Peyer's patch (tissue), 4 donors: ENCODE data around the gene LRRK2. TPM values are rescaled to one million over a fixed set of nuclear protein-coding genes. Genes with fewer than 3 reads are reported as not detected.

Experiments used
- DNase-seq, 3 donors: peaks; one replicate each; pipeline ENCODE4 v3.0.0-alpha.2; 2017 to 2019
- H3K27ac ChIP-seq, 4 donors: fragments of 200-600 bp; sonication (generic); one replicate each; pipeline ENCODE4 v1.5.1; 2016 to 2019
- H3K27me3 ChIP-seq, 2 donors: fragments of 200-600 bp; sonication (generic); one replicate each; pipeline ENCODE4 v1.5.1; 2019
- H3K36me3 ChIP-seq, 3 donors: fragments of 200-600 bp; sonication (generic); one replicate each; pipeline ENCODE4 v1.5.1; 2016 to 2019
- H3K4me1 ChIP-seq, 4 donors: fragments of 200-600 bp; sonication (generic); one replicate each; pipeline ENCODE4 v1.5.1; 2016 to 2019
- H3K4me3 ChIP-seq, 4 donors: fragments of 200-600 bp; sonication (generic); 1 replicate in 3 of 4; 2 replicates in 1 of 4; pipeline ENCODE4 v1.5.1; 2016 to 2019; ENCODE audit warnings: mild to moderate bottlenecking in 1 of 4
- H3K9me3 ChIP-seq, 4 donors: fragments of 200-600 bp; sonication (generic); one replicate each; pipeline ENCODE4 v1.5.1; 2016 to 2019; ENCODE audit warnings: mild to moderate bottlenecking in 1 of 4
- CTCF ChIP-seq, 6 experiments: fragments of 450-650 bp in 4 of 6; fragments of 200-600 bp in 2 of 6; sonication (generic) in 1 of 6; IDR thresholded peaks; one replicate each; pipeline ENCODE4 v1.5.1; 2017 to 2019; ENCODE audit warnings: antibody characterized with exemption in 6 of 6, mild to moderate bottlenecking in 3 of 6, moderate library complexity in 1 of 6
- POLR2A ChIP-seq, 2 donors: fragments of 450-650 bp; IDR thresholded peaks; one replicate each; pipeline ENCODE4 v1.5.1; 2017; ENCODE audit warnings: antibody characterized with exemption in 2 of 2, mild to moderate bottlenecking in 2 of 2, moderate library complexity in 2 of 2
- total RNA-seq, 4 donors: library from RNA; depleted of rRNA; stranded (reverse); fragments of >200 nt; gene quantifications; one replicate each; pipeline ENCODE4 v1.1.0, GENCODE V29; 2016

The LRRK2 gene
- total RNA-seq, 4 donors from 2014 or later: 2.6 to 44.6 (median 4.9) TPM

- TF ChIP-seq CTCF (IDR thresholded peaks at IDR 0.05) (no peak), POLR2A (IDR thresholded peaks at IDR 0.05) (no peak)
- no peak for DNase-seq
Measured at GRCh38 chr12:40183715-40184114, 41.1 kb upstream of the LRRK2 start.

GRCh38 chr12:40184493-40185302 is 40.1 kb upstream of the LRRK2 start:
- H3K27me3 ChIP-seq: no peaks in the 10 kb centered on the region
- TF ChIP-seq POLR2A (IDR thresholded peaks at IDR 0.05): no peak
- DNase-seq: no peak
- H3K27ac ChIP-seq: no peak overlapping the region
- H3K9me3 ChIP-seq: no peaks in the 10 kb centered on the region
- no peaks in the 10 kb centered on the region for H3K36me3 ChIP-seq
- no peaks in the 10 kb centered on the region for H3K4me1 ChIP-seq
- H3K4me3 ChIP-seq: no peak overlapping the region

More at GRCh38 chr12:40183715-40184114, 41.1 kb upstream of the LRRK2 start:
- H3K4me3 ChIP-seq: no peak overlapping the region
- no peak overlapping the region for H3K27ac ChIP-seq
- no peaks in the 10 kb centered on the region for H3K27me3 ChIP-seq
- H3K36me3 ChIP-seq: no peaks in the 10 kb centered on the region
- no peaks in the 10 kb centered on the region for H3K9me3 ChIP-seq
- H3K4me1 ChIP-seq: no peaks in the 10 kb centered on the region

- H3K4me1 ChIP-seq: no peaks in the 10 kb centered on the region
- no peaks in the 10 kb centered on the region for H3K27me3 ChIP-seq
- no peaks in the 10 kb centered on the region for H3K36me3 ChIP-seq
- TF ChIP-seq POLR2A (IDR thresholded peaks at IDR 0.05) (no peak), CTCF (IDR thresholded peaks at IDR 0.05) (no peak)
- no peaks in the 10 kb centered on the region for H3K9me3 ChIP-seq
- H3K27ac ChIP-seq: no peak overlapping the region
- no peak for DNase-seq
- no peak overlapping the region for H3K4me3 ChIP-seq
Measured at GRCh38 chr12:40185303-40185693, 39.5 kb upstream of the LRRK2 start.

- no peak for TF ChIP-seq CTCF (IDR thresholded peaks at IDR 0.05)
- TF ChIP-seq POLR2A (IDR thresholded peaks at IDR 0.05): no peak
- Histone ChIP-seq H3K36me3 (no peaks in the 10 kb centered on the region), H3K4me1 (no peaks in the 10 kb centered on the region), H3K9me3 (no peaks in the 10 kb centered on the region), H3K27me3 (no peaks in the 10 kb centered on the region), H3K27ac (no peak overlapping the region), H3K4me3 (no peak overlapping the region)
- DNase-seq: no peak
Measured at GRCh38 chr12:40188558-40189320, 36.1 kb upstream of the LRRK2 start.

- no peak for TF ChIP-seq POLR2A (IDR thresholded peaks at IDR 0.05)
- TF ChIP-seq CTCF (IDR thresholded peaks at IDR 0.05): no peak
- Histone ChIP-seq H3K4me3 (no peak overlapping the region), H3K9me3 (no peaks in the 10 kb centered on the region), H3K27me3 (no peaks in the 10 kb centered on the region), H3K4me1 (no peaks in the 10 kb centered on the region), H3K27ac (peak overlapping the region in 2 of 4 donors; percentile 30 to 69), H3K36me3 (no peaks in the 10 kb centered on the region)
- DNase-seq: peak in 2 of 3 donors; percentile 76 to 80
Measured at GRCh38 chr12:40192704-40193255, 32.0 kb upstream of the LRRK2 start.

- H3K9me3 ChIP-seq: no peaks in the 10 kb centered on the region
- TF ChIP-seq CTCF (IDR thresholded peaks at IDR 0.05): no peak
- TF ChIP-seq POLR2A (IDR thresholded peaks at IDR 0.05): no peak
- no peak overlapping the region for H3K27ac ChIP-seq
- H3K27me3 ChIP-seq: no peaks in the 10 kb centered on the region
- no peak overlapping the region for H3K4me3 ChIP-seq
- no peaks in the 10 kb centered on the region for H3K36me3 ChIP-seq
- H3K4me1 ChIP-seq: no peaks in the 10 kb centered on the region
- DNase-seq: no peak
Measured at GRCh38 chr12:40194846-40195245, 30.0 kb upstream of the LRRK2 start.
